Osteoblast (primary cell): ENCODE measurements around the gene COL16A1. TPM values are rescaled to one million over a fixed set of nuclear protein-coding genes. Genes with fewer than 3 reads are reported as not detected.
A peak's percentile ranks its signal among the peaks of the same experiment; 100 is the strongest.

Experiments used
- DNase-seq: peaks from one replicate; pipeline ENCODE4 v3.0.0; 2011; ENCODE audit warnings: low spot score, mixed read lengths; ENCODE audit not compliant: insufficient read length; ENCODE audit errors: missing footprints
- H2AFZ ChIP-seq: 2 replicates; pipeline ENCODE4 v1.6.0; 2011; ENCODE audit warnings: mild to moderate bottlenecking, low read length
- H3K27ac ChIP-seq: 2 replicates; pipeline ENCODE4 v1.5.1; 2011; ENCODE audit warnings: mild to moderate bottlenecking, low read depth, low read length, moderate library complexity
- H3K27me3 ChIP-seq: 2 replicates; pipeline ENCODE4 v1.6.0; 2012; ENCODE audit warnings: mild to moderate bottlenecking, control low read depth, inconsistent platforms, low read length, moderate library complexity; ENCODE audit not compliant: insufficient read depth
- H3K36me3 ChIP-seq: 2 replicates; pipeline ENCODE4 v1.5.1; 2011; ENCODE audit warnings: mild to moderate bottlenecking, low read length, control low read depth, moderate library complexity; ENCODE audit not compliant: insufficient read depth
- H3K4me1 ChIP-seq: 2 replicates; pipeline ENCODE4 v1.5.1; 2011; ENCODE audit warnings: mild to moderate bottlenecking, low read length, control low read depth, moderate library complexity; ENCODE audit not compliant: insufficient read depth
- H3K4me2 ChIP-seq: 2 replicates; pipeline ENCODE4 v1.6.0; 2011; ENCODE audit warnings: mild to moderate bottlenecking, low read length; ENCODE audit not compliant: insufficient read depth
- H3K4me3 ChIP-seq: fragments of 200-600 bp; sonication (generic); 3 replicates; pipeline ENCODE4 v1.5.1; 2012; ENCODE audit warnings: mild to moderate bottlenecking, low read length, inconsistent platforms; ENCODE audit not compliant: insufficient read depth
- H3K79me2 ChIP-seq: 2 replicates; pipeline ENCODE4 v1.6.0; 2012; ENCODE audit warnings: mild to moderate bottlenecking, low read length, control low read depth, inconsistent platforms; ENCODE audit not compliant: insufficient read depth
- H3K9me3 ChIP-seq: 2 replicates; pipeline ENCODE4 v1.5.1; 2011; ENCODE audit warnings: low read depth, low read length, control low read depth
- H4K20me1 ChIP-seq: 2 replicates; pipeline ENCODE4 v1.6.0; 2012; ENCODE audit warnings: mild to moderate bottlenecking, low read length, control low read depth; ENCODE audit not compliant: insufficient read depth
- total RNA-seq: library from RNA; depleted of rRNA; stranded (reverse); fragments of >200 nt; gene quantifications from 2 replicates; pipeline ENCODE4 v1.2.3, GENCODE V29; 2012
- TF ChIP-seq, protein P1 (sequence below): IDR thresholded peaks from 2 replicates; pipeline ENCODE4 v1.5.1; 2011; ENCODE audit warnings: mild to moderate bottlenecking, low read depth, low read length, moderate library complexity; ENCODE audit errors: extremely low read depth

The COL16A1 gene
- total RNA-seq, 1 donor: 197 TPM

DNA sequence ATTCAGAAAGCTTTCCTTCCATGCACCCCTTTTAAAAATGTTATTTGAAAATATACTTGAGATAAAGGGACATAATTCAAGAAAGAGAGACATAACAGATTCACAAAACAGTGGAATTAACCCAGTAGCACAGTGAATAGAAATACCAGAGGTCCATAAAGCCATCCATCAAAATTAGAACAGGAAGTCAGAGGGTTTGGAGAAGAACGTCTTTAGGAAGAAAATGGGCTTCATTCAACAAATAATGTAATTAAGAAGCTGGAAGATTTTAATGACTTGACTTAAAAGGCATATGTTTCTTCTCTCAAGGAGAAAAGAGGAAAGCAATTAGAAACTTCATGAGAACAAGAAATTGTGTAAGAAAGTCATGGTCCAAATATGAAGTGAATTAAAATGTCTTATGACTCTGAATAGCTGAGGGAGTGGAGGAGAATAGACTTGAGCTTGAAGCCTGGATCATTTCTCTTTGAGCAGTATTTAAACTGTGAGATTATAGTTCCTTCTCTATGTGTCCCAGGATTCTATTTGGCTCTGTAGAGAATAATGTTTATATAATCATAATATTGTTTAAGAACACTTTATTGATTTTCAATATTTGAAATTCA lies 94.2 kb downstream of the COL16A1 start:
- DNase-seq: peak; percentile 21
- H3K9me3 ChIP-seq: no peaks in the 10 kb centered on the region
- no peak overlapping the region for H3K27ac ChIP-seq
- H3K27me3 ChIP-seq: no peaks in the 10 kb centered on the region
- H3K4me2 ChIP-seq: no peak overlapping the region
- TF ChIP-seq, protein P1, sequence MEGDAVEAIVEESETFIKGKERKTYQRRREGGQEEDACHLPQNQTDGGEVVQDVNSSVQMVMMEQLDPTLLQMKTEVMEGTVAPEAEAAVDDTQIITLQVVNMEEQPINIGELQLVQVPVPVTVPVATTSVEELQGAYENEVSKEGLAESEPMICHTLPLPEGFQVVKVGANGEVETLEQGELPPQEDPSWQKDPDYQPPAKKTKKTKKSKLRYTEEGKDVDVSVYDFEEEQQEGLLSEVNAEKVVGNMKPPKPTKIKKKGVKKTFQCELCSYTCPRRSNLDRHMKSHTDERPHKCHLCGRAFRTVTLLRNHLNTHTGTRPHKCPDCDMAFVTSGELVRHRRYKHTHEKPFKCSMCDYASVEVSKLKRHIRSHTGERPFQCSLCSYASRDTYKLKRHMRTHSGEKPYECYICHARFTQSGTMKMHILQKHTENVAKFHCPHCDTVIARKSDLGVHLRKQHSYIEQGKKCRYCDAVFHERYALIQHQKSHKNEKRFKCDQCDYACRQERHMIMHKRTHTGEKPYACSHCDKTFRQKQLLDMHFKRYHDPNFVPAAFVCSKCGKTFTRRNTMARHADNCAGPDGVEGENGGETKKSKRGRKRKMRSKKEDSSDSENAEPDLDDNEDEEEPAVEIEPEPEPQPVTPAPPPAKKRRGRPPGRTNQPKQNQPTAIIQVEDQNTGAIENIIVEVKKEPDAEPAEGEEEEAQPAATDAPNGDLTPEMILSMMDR: no peak
- H3K36me3 ChIP-seq: no peaks in the 10 kb centered on the region
- H3K4me1 ChIP-seq: peaks cover 14% of the 10 kb centered on the region
- H3K79me2 ChIP-seq: no peaks in the 10 kb centered on the region
- no peak overlapping the region for H3K4me3 ChIP-seq
- H2AFZ ChIP-seq: peak overlapping the region; percentile 18
- H4K20me1 ChIP-seq: no peaks in the 10 kb centered on the region

DNA sequence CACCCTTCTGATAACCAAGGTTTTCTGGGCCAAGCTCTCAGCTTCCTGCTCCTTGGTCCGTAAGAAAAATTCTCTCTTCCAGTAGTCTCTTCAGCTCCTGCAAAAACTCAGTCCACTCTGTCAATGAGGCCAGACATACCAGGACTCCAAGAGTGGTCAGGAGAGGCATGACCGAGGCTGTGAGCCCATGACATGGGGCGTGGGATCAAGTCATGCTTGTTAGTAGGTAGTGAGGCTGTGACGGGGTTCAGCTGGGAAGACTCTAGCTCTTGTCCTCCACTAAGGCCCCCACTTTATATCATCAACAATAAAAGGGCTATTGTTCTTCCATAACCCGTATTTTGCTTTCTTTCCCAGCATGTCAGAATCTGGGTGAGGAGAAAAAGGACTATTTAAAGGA lies 96.5 kb downstream of the COL16A1 start:
- H3K4me2 ChIP-seq: no peak overlapping the region
- H3K4me1 ChIP-seq: peaks cover 14% of the 10 kb centered on the region
- no peaks in the 10 kb centered on the region for H3K9me3 ChIP-seq
- DNase-seq: no peak
- no peak overlapping the region for H3K4me3 ChIP-seq
- no peak overlapping the region for H2AFZ ChIP-seq
- H3K36me3 ChIP-seq: no peaks in the 10 kb centered on the region
- no peaks in the 10 kb centered on the region for H4K20me1 ChIP-seq
- H3K27me3 ChIP-seq: no peaks in the 10 kb centered on the region
- no peak overlapping the region for H3K27ac ChIP-seq
- TF ChIP-seq, protein P1: no peak
- no peaks in the 10 kb centered on the region for H3K79me2 ChIP-seq

DNA sequence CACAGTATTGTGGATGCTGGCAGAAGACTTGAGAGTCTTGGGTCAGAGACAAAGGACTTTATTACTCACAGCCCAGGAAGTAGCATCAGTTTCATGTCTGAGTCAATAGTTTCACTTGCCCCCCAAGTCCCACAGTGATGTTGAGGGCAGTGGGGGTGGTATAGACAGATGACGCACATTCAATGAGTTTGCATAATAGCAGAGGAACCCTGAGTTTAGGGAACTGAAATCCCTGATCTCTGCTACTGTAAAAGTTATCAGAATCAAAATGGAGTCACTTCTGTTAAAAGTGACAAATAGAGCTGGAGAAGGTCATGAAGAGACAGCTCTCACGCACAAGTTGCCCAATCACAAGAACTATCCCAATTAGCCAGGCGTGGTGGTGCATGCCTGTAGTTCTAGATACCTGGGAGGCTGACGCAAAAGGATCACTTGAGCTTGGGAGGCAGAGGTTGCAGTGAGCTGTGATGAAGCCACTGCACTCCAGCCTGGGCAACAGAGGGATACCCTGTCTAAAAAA lies 97.8 kb downstream of the COL16A1 start:
- no peak overlapping the region for H3K4me2 ChIP-seq
- H3K9me3 ChIP-seq: no peaks in the 10 kb centered on the region
- H3K4me3 ChIP-seq: no peak overlapping the region
- no peaks in the 10 kb centered on the region for H4K20me1 ChIP-seq
- peak overlapping the region; percentile 83 for H3K27ac ChIP-seq
- peak overlapping the region; percentile 86 for H2AFZ ChIP-seq
- no peaks in the 10 kb centered on the region for H3K79me2 ChIP-seq
- peaks cover 14% of the 10 kb centered on the region for H3K4me1 ChIP-seq
- no peaks in the 10 kb centered on the region for H3K27me3 ChIP-seq
- DNase-seq: peak; percentile 93
- no peaks in the 10 kb centered on the region for H3K36me3 ChIP-seq
- TF ChIP-seq, protein P1: no peak

Other genes starting within 250 kb of the COL16A1 start
- 31.5 and 50.3 TPM in 2 replicates for gene TINAGL1, start 127.5 kb downstream of the COL16A1 start, total RNA-seq
- not detected in 2 replicates for gene HCRTR1, start 86.3 kb downstream of the COL16A1 start, total RNA-seq
- gene PEF1, start 59.1 kb downstream of the COL16A1 start, total RNA-seq: 75.7 and 86.5 TPM in 2 replicates
- 5.8 and 7.4 TPM in 2 replicates for gene ADGRB2, start 60.3 kb upstream of the COL16A1 start, total RNA-seq
- gene SPOCD1, start 112.0 kb upstream of the COL16A1 start, total RNA-seq: 58.6 and 67.8 TPM in 2 replicates
- 539 and 568 TPM in 2 replicates for gene PTP4A2, start 234.4 kb upstream of the COL16A1 start, total RNA-seq